HL-60 (cell line): Measurements from ENCODE around the gene ADGRG1.

ENCODE experiments used
- DNase-seq, 2 experiments: peaks; one replicate each; pipeline ENCODE4 v3.0.0-alpha.2; 2010 to 2020; ENCODE audit warnings: low read depth in 1 of 2, low spot score in 1 of 2
- H3K27ac ChIP-seq: fragments of 250-450 bp; sonication (Bioruptor Pico); replicated peaks from 2 replicates; pipeline ENCODE4 v1.5.1; 2020; ENCODE audit warnings: mild to moderate bottlenecking, moderate library complexity
- H3K27me3 ChIP-seq: fragments of 250-450 bp; sonication (Bioruptor Pico); 2 replicates; pipeline ENCODE4 v1.5.1; 2021; ENCODE audit warnings: mild to moderate bottlenecking, moderate library complexity; ENCODE audit not compliant: insufficient read depth, poor library complexity, severe bottlenecking
- H3K4me3 ChIP-seq: replicated peaks from 2 replicates; pipeline ENCODE4 v1.5.1; 2011; ENCODE audit warnings: mild to moderate bottlenecking, control low read depth, low read length; ENCODE audit not compliant: insufficient read depth
- GABPA ChIP-seq: IDR thresholded peaks from 2 replicates; pipeline ENCODE4 v1.6.1; 2012; ENCODE audit warnings: low read depth
- POLR2AphosphoS5 ChIP-seq: IDR thresholded peaks from 2 replicates; pipeline ENCODE4 v1.6.1; 2012; ENCODE audit warnings: low read depth
- REST ChIP-seq: IDR thresholded peaks from 2 replicates; pipeline ENCODE4 v1.6.1; 2012; ENCODE audit warnings: low read depth; ENCODE audit not compliant: insufficient replicate concordance
- SPI1 ChIP-seq: IDR thresholded peaks from 2 replicates; pipeline ENCODE4 v1.6.1; 2012; ENCODE audit warnings: low read depth, mild to moderate bottlenecking, borderline replicate concordance
- TF ChIP-seq, protein P1 (sequence below): IDR thresholded peaks from one replicate; pipeline ENCODE4 v1.5.1; 2011; ENCODE audit warnings: low read length, control low read depth, inconsistent platforms; ENCODE audit not compliant: insufficient read depth

Gene ADGRG1

GRCh38 chr16:57646388-57647039, 18.1 kb downstream of the ADGRG1 start:
- Histone ChIP-seq H3K4me3 (no peak overlapping the region), H3K27ac (no peak overlapping the region), H3K27me3 (no peaks in the 10 kb centered on the region)
- TF ChIP-seq GABPA, result no peak
- TF ChIP-seq POLR2AphosphoS5, result no peak
- TF ChIP-seq, protein P1, sequence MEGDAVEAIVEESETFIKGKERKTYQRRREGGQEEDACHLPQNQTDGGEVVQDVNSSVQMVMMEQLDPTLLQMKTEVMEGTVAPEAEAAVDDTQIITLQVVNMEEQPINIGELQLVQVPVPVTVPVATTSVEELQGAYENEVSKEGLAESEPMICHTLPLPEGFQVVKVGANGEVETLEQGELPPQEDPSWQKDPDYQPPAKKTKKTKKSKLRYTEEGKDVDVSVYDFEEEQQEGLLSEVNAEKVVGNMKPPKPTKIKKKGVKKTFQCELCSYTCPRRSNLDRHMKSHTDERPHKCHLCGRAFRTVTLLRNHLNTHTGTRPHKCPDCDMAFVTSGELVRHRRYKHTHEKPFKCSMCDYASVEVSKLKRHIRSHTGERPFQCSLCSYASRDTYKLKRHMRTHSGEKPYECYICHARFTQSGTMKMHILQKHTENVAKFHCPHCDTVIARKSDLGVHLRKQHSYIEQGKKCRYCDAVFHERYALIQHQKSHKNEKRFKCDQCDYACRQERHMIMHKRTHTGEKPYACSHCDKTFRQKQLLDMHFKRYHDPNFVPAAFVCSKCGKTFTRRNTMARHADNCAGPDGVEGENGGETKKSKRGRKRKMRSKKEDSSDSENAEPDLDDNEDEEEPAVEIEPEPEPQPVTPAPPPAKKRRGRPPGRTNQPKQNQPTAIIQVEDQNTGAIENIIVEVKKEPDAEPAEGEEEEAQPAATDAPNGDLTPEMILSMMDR, result no peak
- TF ChIP-seq SPI1, result no peak
- TF ChIP-seq REST, result no peak
- no peak for DNase-seq

DNA sequence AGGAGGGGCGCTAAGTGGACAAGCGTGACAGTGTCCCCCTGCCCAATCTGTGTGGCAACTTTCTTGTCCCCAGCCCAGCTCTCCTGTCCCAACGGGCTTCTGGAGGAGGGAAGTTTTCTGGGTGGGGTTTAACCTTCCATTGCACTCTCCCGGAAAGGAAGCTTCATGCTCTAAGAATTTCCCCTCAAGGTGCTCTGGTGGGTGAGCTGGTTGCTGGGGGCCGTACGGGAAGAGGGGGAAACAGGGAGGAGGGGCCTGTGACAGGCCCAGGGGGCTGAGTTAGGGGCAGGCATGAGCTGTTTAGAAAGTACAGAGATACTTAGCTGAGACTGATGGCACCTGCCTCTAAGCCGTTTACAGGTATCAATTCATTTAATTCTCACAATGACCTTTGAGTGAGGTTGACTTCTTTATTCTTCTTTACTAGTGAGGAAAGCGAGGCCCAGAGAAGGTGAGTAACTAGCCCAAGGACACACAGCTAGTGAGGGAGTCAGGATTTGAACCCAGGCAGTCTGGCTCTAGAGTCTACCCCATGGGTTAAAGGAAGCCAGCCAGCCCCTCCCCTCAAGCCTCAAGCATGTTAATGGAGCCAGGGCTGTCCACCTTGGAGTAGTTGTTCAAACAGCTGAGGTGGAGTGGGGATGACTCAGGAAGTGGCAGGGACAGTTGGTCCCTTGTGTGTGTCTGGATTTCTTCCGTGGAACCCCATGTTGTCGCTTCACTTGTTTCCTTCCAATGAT, 18.9 kb downstream of the ADGRG1 start:
- no peaks in the 10 kb centered on the region for H3K27me3 ChIP-seq
- no peak overlapping the region for H3K27ac ChIP-seq
- H3K4me3 ChIP-seq, result no peak overlapping the region
- TF ChIP-seq GABPA (no peak), SPI1 (no peak), POLR2AphosphoS5 (no peak), REST (no peak)
- TF ChIP-seq, protein P1, result no peak
- DNase-seq, result no peak

DNA sequence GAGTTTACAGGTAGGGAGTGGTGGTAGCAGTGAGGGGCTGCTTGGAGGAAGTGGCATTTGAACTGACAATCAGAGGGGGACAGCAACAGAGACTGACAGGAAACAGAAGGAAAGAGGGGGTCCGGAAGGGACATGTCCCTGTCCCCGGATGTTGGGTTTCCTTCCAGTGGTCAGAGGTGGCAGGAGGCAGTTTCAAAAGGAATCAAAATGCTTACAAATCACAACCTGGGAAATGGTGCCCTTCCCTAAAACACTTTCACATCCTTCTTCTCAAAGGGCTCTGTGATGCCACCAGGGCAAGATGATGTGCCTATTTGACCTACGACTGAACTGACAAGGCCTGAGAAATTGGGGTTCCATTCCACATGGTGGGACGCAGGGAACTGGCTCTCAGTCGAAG, 19.7 kb downstream of the ADGRG1 start:
- Histone ChIP-seq H3K27ac (no peak overlapping the region), H3K4me3 (no peak overlapping the region), H3K27me3 (no peaks in the 10 kb centered on the region)
- TF ChIP-seq POLR2AphosphoS5 (no peak), GABPA (no peak), REST (no peak), SPI1 (no peak)
- peak in 1 of 2 experiments; percentile 25 for DNase-seq
